Dedifferentiated amniotic fluid mesenchymal stem cell (primary cell): Measurements from ENCODE around the gene PPCDC.
A peak's percentile ranks its signal among the peaks of the same experiment; 100 is the strongest.

Source experiments
- DNase-seq: peaks from one replicate; pipeline ENCODE4 v3.0.0-alpha.2; 2016; ENCODE audit errors: extremely low spot score

PPCDC gene

GRCh38 chr15:75023181-75023871 is at the start of gene PPCDC:
PPCDC (plus strand) TSS chr15:75023590; CDS start chr15:75028319, 4,729 bp downstream.
- peak; percentile 97 for DNase-seq

GRCh38 chr15:74976159-74976558 is 47.2 kb upstream of the PPCDC start:
- DNase-seq, result no peak

- DNase-seq, result no peak
Observed at GRCh38 chr15:74977599-74977998, 45.8 kb upstream of the PPCDC start.

- DNase-seq, result no peak
Observed at GRCh38 chr15:74978077-74978476, 45.3 kb upstream of the PPCDC start.

GRCh38 chr15:74978503-74978902 is 44.9 kb upstream of the PPCDC start:
- no peak for DNase-seq

GRCh38 chr15:74982183-74982582 is 41.2 kb upstream of the PPCDC start:
- DNase-seq, result no peak

- no peak for DNase-seq
Observed at GRCh38 chr15:74983725-74984231, 39.6 kb upstream of the PPCDC start.

GRCh38 chr15:74988007-74988800 is 35.2 kb upstream of the PPCDC start:
- DNase-seq, result no peak

- DNase-seq, result no peak
Observed at GRCh38 chr15:74989527-74989926, 33.9 kb upstream of the PPCDC start.

- no peak for DNase-seq
Observed at GRCh38 chr15:74992619-74993018, 30.8 kb upstream of the PPCDC start.

- no peak for DNase-seq
Observed at GRCh38 chr15:74994236-74994635, 29.2 kb upstream of the PPCDC start.

- DNase-seq, result no peak
Observed at GRCh38 chr15:74994685-74995084, 28.7 kb upstream of the PPCDC start.

- peak; percentile 92 for DNase-seq
Observed at GRCh38 chr15:74995182-74995778, 28.1 kb upstream of the PPCDC start, which contains the start of gene SCAMP5. SCAMP5 (plus strand) TSS chr15:74995563; CDS start chr15:75011840, 16,277 bp downstream.

GRCh38 chr15:74995779-74996765 is 27.3 kb upstream of the PPCDC start:
- DNase-seq, result no peak

GRCh38 chr15:74997141-74997540 is 26.2 kb upstream of the PPCDC start:
- no peak for DNase-seq

- no peak for DNase-seq
Observed at GRCh38 chr15:74997543-74997942, 25.8 kb upstream of the PPCDC start.

- no peak for DNase-seq
Observed at GRCh38 chr15:75001310-75001709, 22.1 kb upstream of the PPCDC start.

GRCh38 chr15:75002398-75002797 is 21.0 kb upstream of the PPCDC start:
- no peak for DNase-seq

GRCh38 chr15:75007216-75007615 is 16.2 kb upstream of the PPCDC start:
- no peak for DNase-seq

GRCh38 chr15:75008221-75008625 is 15.2 kb upstream of the PPCDC start:
- no peak for DNase-seq

- DNase-seq, result no peak
Observed at GRCh38 chr15:75008629-75009326, 14.6 kb upstream of the PPCDC start.
